Measurements from ENCODE around the gene JADE2. TPM values are rescaled to one million over a fixed set of nuclear protein-coding genes. Genes with fewer than 3 reads are reported as not detected.
A peak's percentile ranks its signal among the peaks of the same experiment; 100 is the strongest.

The JADE2 gene
- total RNA-seq, 2 experiments from 2014 or later, result 32.3 to 67.0 TPM

DNA sequence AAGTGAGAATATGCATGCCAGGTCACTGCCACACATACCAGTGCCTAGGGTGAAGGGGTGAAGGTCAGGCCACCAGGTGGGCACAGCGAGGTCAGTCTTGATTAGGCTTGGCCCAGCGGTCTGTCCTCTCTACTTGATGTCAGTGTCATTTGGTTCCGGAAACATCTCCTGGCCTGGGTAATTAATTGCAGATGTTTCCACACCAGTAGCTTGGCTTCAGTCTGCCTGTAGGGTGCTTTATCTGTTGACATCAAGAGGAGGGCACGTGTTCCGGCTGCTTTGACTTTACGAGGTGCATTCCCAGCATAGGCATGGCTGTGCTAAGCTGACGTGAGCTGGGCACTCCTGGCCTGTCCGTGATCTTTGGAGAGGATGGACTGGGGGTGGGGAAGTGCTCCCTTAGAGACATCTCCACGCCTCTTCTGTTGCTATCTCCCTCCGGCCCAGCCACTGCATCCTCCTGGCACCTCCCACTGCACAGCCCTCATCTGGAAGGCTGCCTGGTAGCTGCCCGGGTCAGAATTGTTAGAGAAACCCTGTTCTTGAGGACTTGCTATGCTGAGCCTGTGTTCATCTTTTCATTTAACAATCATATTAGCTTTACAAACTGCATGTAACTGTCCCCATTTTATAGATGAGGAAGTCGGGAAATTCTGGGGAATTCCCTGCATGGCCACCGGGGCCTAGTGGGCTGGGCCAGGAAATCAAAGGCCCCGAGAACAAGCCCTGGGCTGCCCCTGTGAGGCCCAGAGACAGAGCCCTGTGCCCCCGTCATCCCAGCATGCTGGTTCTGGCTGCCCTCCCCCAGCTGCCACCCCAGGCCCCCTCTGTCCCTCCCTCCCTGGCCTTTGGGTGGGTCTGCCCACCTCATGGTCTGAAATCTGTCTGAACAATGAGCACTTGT lies 29.1 kb downstream of the JADE2 start:
- CTCF ChIA-PET (ENCODE audit: unreplicated experiment), result no interaction called here
- Histone ChIP-seq H3K4me3 (ENCODE audit: low read depth, low read length, poor library complexity, severe bottlenecking) (peak overlapping the region; percentile 13), H3K79me2 (ENCODE audit: insufficient read depth, low read depth, low read length) (peaks cover 20% of the 10 kb centered on the region; the same call in 1 of the 2 replicates), H4K20me1 (ENCODE audit: insufficient read depth, low read length) (no peaks in the 10 kb centered on the region), H3K9me2 (ENCODE audit: insufficient read depth, low read length) (no peaks in the 10 kb centered on the region), H3K9me3 (ENCODE audit: low read length) (no peaks in the 10 kb centered on the region), H2AFZ (ENCODE audit: low read length) (no peak overlapping the region), H3K4me1 (ENCODE audit: insufficient read depth, low read length, poor library complexity, severe bottlenecking) (peaks cover 57% of the 10 kb centered on the region), H3K27ac (ENCODE audit: low read depth, low read length, poor library complexity, severe bottlenecking) (peak overlapping the region; percentile 64), H3K36me3 (ENCODE audit: insufficient read depth, low read length) (peaks cover 81% of the 10 kb centered on the region), H3K4me2 (ENCODE audit: low read length) (peak overlapping the region; percentile 55)
- intact Hi-C loops (cut with micrococcal nuclease; ENCODE audit: unreplicated experiment), result no loop called here
- BruUV-seq (replicated peaks), result no TSS peak
- TF ChIP-seq, protein P1, sequence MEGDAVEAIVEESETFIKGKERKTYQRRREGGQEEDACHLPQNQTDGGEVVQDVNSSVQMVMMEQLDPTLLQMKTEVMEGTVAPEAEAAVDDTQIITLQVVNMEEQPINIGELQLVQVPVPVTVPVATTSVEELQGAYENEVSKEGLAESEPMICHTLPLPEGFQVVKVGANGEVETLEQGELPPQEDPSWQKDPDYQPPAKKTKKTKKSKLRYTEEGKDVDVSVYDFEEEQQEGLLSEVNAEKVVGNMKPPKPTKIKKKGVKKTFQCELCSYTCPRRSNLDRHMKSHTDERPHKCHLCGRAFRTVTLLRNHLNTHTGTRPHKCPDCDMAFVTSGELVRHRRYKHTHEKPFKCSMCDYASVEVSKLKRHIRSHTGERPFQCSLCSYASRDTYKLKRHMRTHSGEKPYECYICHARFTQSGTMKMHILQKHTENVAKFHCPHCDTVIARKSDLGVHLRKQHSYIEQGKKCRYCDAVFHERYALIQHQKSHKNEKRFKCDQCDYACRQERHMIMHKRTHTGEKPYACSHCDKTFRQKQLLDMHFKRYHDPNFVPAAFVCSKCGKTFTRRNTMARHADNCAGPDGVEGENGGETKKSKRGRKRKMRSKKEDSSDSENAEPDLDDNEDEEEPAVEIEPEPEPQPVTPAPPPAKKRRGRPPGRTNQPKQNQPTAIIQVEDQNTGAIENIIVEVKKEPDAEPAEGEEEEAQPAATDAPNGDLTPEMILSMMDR (conservative IDR thresholded peaks at IDR 0.05; ENCODE audit: low read length), result no peak
- TF ChIP-seq EZH2phosphoT487 (IDR thresholded peaks at IDR 0.05; ENCODE audit: borderline replicate concordance, low read depth, low read length), result no peak
- peak; percentile 60 for DNase-seq (ENCODE audit: low spot score)
- POLR2A ChIA-PET, result interaction anchor here (0.5 to 2.5 kb wide), 5 partner anchors 10 to 333 kb away, joined by 3 to 20 read pairs (median 4); no protein-coding TSS in a partner anchor

DNA sequence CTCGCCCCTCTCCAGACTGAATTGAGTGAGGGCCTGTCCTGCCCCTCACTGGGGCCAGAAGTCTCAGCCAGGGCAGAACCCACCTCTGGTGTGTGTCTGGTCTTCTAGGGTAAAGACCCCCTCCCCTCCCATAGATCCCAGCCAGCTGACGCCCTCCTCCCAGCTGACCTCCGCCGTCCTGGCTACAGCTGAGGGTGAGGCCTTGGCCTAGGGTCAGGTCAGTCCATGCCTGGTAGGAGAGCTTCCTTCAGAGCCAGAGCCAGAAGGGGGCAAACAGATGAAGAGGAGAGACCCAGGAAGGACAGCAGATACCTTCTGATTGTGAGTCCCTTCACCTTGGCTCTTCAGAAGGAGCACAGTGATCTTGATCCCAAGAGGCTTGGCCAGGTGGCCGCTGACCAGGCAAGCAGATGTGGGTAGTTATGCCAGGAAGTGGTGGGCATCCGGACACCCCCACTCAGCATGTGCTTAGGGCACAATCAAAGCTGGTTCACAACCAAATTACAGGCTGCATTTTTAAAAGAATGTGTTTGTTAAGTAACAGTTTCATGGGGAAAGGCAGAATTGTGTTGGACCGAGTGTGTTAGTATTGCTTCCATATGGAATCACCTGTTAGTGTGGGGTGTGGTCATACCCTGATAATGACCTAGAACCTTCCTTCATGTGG lies 29.9 kb downstream of the JADE2 start:
- H3K4me1 ChIP-seq (ENCODE audit: insufficient read depth, low read length, poor library complexity, severe bottlenecking), result peaks cover 49% of the 10 kb centered on the region
- H3K27ac ChIP-seq (ENCODE audit: low read depth, low read length, poor library complexity, severe bottlenecking), result peak overlapping the region; percentile 64
- ChIA-PET CTCF (ENCODE audit: unreplicated experiment) (interaction anchor here (1.2 kb wide), 1 partner anchor 29 kb away, joined by 4 read pairs; no protein-coding TSS in a partner anchor), POLR2A (interaction anchor here (0.8 to 2.5 kb wide), 5 partner anchors 8 to 287 kb away, joined by 3 to 20 read pairs (median 4); no protein-coding TSS in a partner anchor)
- H3K4me3 ChIP-seq (ENCODE audit: low read depth, low read length, poor library complexity, severe bottlenecking), result peak overlapping the region; percentile 13
- peak overlapping the region; percentile 55 for H3K4me2 ChIP-seq (ENCODE audit: low read length)
- H2AFZ ChIP-seq (ENCODE audit: low read length), result no peak overlapping the region
- peaks cover 81% of the 10 kb centered on the region for H3K36me3 ChIP-seq (ENCODE audit: insufficient read depth, low read length)
- TF ChIP-seq, protein P1 (conservative IDR thresholded peaks at IDR 0.05; ENCODE audit: low read length), result no peak
- TF ChIP-seq EZH2phosphoT487 (IDR thresholded peaks at IDR 0.05; ENCODE audit: borderline replicate concordance, low read depth, low read length), result no peak
- no peaks in the 10 kb centered on the region for H3K9me2 ChIP-seq (ENCODE audit: insufficient read depth, low read length)
- H3K79me2 ChIP-seq (ENCODE audit: insufficient read depth, low read depth, low read length), result peaks cover 13% of the 10 kb centered on the region; the same call in 1 of the 2 replicates
- no peak for DNase-seq (ENCODE audit: low spot score)
- no peaks in the 10 kb centered on the region for H4K20me1 ChIP-seq (ENCODE audit: insufficient read depth, low read length)
- intact Hi-C loops (cut with micrococcal nuclease; ENCODE audit: unreplicated experiment), result no loop called here
- no TSS peak for BruUV-seq (replicated peaks)
- no peaks in the 10 kb centered on the region for H3K9me3 ChIP-seq (ENCODE audit: low read length)

Data from OCI-LY7 (cell line).